Measurements from ENCODE around the gene TBCA.

Gene TBCA

GRCh38 chr5:77777281-77777892, 1.2 kb upstream of the TBCA start:
- Histone ChIP-seq H3K27me3 (ENCODE audit: insufficient read depth, low read depth) (no peaks in the 10 kb centered on the region), H3K4me2 (no peak overlapping the region), H4K20me1 (ENCODE audit: insufficient read depth) (peaks cover 13% of the 10 kb centered on the region; the same call in 1 of the 2 replicates), H3K27ac (no peak overlapping the region), H3K9ac (no peak overlapping the region), H3K79me2 (ENCODE audit: insufficient read depth, low read depth) (peaks cover 35% of the 10 kb centered on the region), H3K36me3 (ENCODE audit: insufficient read depth) (no peaks in the 10 kb centered on the region), H3K4me1 (ENCODE audit: low read depth, poor library complexity, severe bottlenecking) (peaks cover 29% of the 10 kb centered on the region), H2AFZ (ENCODE audit: low read depth) (no peak overlapping the region), H3K4me3 (IDR thresholded peaks at IDR 0.05; ENCODE audit: insufficient read depth, low read depth, low read length) (no peak overlapping the region)
- no peak for TF ChIP-seq CTCF (conservative IDR thresholded peaks at IDR 0.05; ENCODE audit: low read depth, low read length)

- peak overlapping the region; percentile 92 for H2AFZ ChIP-seq (ENCODE audit: low read depth)
- peak overlapping the region; percentile 42 for H3K4me2 ChIP-seq
- no peak overlapping the region for H3K4me3 ChIP-seq (IDR thresholded peaks at IDR 0.05; ENCODE audit: insufficient read depth, low read depth, low read length)
- H3K36me3 ChIP-seq (ENCODE audit: insufficient read depth): no peaks in the 10 kb centered on the region; the same call in 1 of the 2 replicates
- H3K27ac ChIP-seq: peak overlapping the region; percentile 98
- H3K4me1 ChIP-seq (ENCODE audit: low read depth, poor library complexity, severe bottlenecking): peaks cover 36% of the 10 kb centered on the region
- peaks cover 42% of the 10 kb centered on the region for H3K79me2 ChIP-seq (ENCODE audit: insufficient read depth, low read depth)
- H4K20me1 ChIP-seq (ENCODE audit: insufficient read depth): peaks cover 13% of the 10 kb centered on the region; the same call in 1 of the 2 replicates
- H3K9ac ChIP-seq: peak overlapping the region; percentile 100
- no peak for TF ChIP-seq CTCF (conservative IDR thresholded peaks at IDR 0.05; ENCODE audit: low read depth, low read length)
- no peaks in the 10 kb centered on the region for H3K27me3 ChIP-seq (ENCODE audit: insufficient read depth, low read depth)
These were observed 541 bp upstream of the TBCA start for GRCh38 chr5:77776554-77777206.

GRCh38 chr5:77774981-77775789, 954 bp downstream of the TBCA start:
- peak overlapping the region; percentile 92 for H2AFZ ChIP-seq (ENCODE audit: low read depth)

More at GRCh38 chr5:77774981-77775789, 954 bp downstream of the TBCA start:
- no peaks in the 10 kb centered on the region for H3K27me3 ChIP-seq (ENCODE audit: insufficient read depth, low read depth)
- no peaks in the 10 kb centered on the region; the same call in 1 of the 2 replicates for H3K36me3 ChIP-seq (ENCODE audit: insufficient read depth)
- H3K27ac ChIP-seq: peak overlapping the region; percentile 98
- peaks cover 57% of the 10 kb centered on the region for H3K79me2 ChIP-seq (ENCODE audit: insufficient read depth, low read depth)
- peaks cover 51% of the 10 kb centered on the region for H3K4me1 ChIP-seq (ENCODE audit: low read depth, poor library complexity, severe bottlenecking)
- H3K9ac ChIP-seq: peak overlapping the region; percentile 100
- H4K20me1 ChIP-seq (ENCODE audit: insufficient read depth): peaks cover 16% of the 10 kb centered on the region
- H3K4me2 ChIP-seq: peak overlapping the region; percentile 75
- TF ChIP-seq CTCF (conservative IDR thresholded peaks at IDR 0.05; ENCODE audit: low read depth, low read length): no peak
- H3K4me3 ChIP-seq (IDR thresholded peaks at IDR 0.05; ENCODE audit: insufficient read depth, low read depth, low read length): no peak overlapping the region
